HEK293 (cell line): Measurements from ENCODE around the gene PPP4R1.

ENCODE experiments used
- HOXA7 ChIP-seq: sonication (generic); formaldehyde crosslinking; IDR thresholded peaks from 2 replicates; pipeline ENCODE4 v1.8.1; 2022; ENCODE audit warnings: missing genetic modification reagents, borderline replicate concordance
- OVOL3 ChIP-seq: fragments of 450-650 bp; formaldehyde crosslinking; IDR thresholded peaks from 2 replicates; pipeline ENCODE4 v1.5.1; 2016; ENCODE audit warnings: missing biosample characterization, missing genetic modification characterization
- SETDB1 ChIP-seq: IDR thresholded peaks from one replicate; pipeline ENCODE4 v1.6.1; 2017; ENCODE audit warnings: mild to moderate bottlenecking, low read length, moderate library complexity, mixed read lengths; ENCODE audit not compliant: insufficient read length
- YY1 ChIP-seq: fragments of 450-650 bp; formaldehyde crosslinking; IDR thresholded peaks from 2 replicates; pipeline ENCODE4 v1.5.1; 2018; ENCODE audit warnings: missing biosample characterization, missing genetic modification characterization
- ZBTB1 ChIP-seq: fragments of 450-650 bp; formaldehyde crosslinking; IDR thresholded peaks from 2 replicates; pipeline ENCODE4 v1.5.1; 2016; ENCODE audit warnings: missing biosample characterization, missing genetic modification characterization
- ZFP3 ChIP-seq: fragments of 450-650 bp; formaldehyde crosslinking; IDR thresholded peaks from 2 replicates; pipeline ENCODE4 v1.5.1; 2016; ENCODE audit warnings: low read depth, missing biosample characterization, missing genetic modification characterization
- ZNF2 ChIP-seq: fragments of 450-650 bp; formaldehyde crosslinking; IDR thresholded peaks from 2 replicates; pipeline ENCODE4 v1.5.1; 2016; ENCODE audit warnings: missing biosample characterization, missing genetic modification characterization
- ZNF529 ChIP-seq: fragments of 450-650 bp; formaldehyde crosslinking; IDR thresholded peaks from 2 replicates; pipeline ENCODE4 v1.5.1; 2017; ENCODE audit warnings: missing genetic modification characterization, missing biosample characterization; ENCODE audit not compliant: insufficient replicate concordance
- TF ChIP-seq, protein P1 (sequence below): fragments of 450-650 bp; formaldehyde crosslinking; IDR thresholded peaks from 2 replicates; pipeline ENCODE4 v1.5.1; 2016; ENCODE audit warnings: missing biosample characterization, missing genetic modification characterization
- TF ChIP-seq, protein P2 (sequence below): fragments of 450-650 bp; formaldehyde crosslinking; IDR thresholded peaks from 2 replicates; pipeline ENCODE4 v1.5.1; 2016; ENCODE audit warnings: missing biosample characterization, missing genetic modification characterization
- TF ChIP-seq, protein P3 (sequence below): fragments of 450-650 bp; formaldehyde crosslinking; IDR thresholded peaks from 2 replicates; pipeline ENCODE4 v1.5.1; 2016; ENCODE audit warnings: missing biosample characterization, missing genetic modification characterization

DNA sequence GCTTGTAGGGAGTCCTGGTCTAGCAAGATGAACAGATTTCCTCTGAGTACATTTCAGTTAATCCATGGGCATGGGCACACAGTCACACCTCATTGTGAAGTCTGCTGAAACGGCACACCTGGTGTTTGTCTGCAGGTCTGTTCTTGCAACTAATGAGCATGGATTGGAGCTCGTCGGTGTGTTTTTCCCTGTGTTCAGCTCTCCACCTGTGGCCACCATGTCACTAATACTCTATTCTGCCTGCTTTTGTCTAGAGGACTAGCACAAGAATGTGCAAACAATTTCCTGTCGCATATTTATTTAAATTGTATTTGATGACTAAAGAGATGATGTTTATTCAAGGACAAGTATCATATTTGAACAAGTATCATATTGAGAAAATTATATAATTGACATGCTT, 24.5 kb upstream of the PPP4R1 start:
- TF ChIP-seq ZNF529 (tag by site-specific recombination) (no peak), YY1 (tag by site-specific recombination) (no peak), HOXA7 (CRISPR knock-in tag) (no peak), ZFP3 (tag by site-specific recombination) (no peak), SETDB1 (no peak), OVOL3 (no peak), ZNF2 (tag by site-specific recombination) (no peak), ZBTB1 (no peak)
- TF ChIP-seq, protein P1, sequence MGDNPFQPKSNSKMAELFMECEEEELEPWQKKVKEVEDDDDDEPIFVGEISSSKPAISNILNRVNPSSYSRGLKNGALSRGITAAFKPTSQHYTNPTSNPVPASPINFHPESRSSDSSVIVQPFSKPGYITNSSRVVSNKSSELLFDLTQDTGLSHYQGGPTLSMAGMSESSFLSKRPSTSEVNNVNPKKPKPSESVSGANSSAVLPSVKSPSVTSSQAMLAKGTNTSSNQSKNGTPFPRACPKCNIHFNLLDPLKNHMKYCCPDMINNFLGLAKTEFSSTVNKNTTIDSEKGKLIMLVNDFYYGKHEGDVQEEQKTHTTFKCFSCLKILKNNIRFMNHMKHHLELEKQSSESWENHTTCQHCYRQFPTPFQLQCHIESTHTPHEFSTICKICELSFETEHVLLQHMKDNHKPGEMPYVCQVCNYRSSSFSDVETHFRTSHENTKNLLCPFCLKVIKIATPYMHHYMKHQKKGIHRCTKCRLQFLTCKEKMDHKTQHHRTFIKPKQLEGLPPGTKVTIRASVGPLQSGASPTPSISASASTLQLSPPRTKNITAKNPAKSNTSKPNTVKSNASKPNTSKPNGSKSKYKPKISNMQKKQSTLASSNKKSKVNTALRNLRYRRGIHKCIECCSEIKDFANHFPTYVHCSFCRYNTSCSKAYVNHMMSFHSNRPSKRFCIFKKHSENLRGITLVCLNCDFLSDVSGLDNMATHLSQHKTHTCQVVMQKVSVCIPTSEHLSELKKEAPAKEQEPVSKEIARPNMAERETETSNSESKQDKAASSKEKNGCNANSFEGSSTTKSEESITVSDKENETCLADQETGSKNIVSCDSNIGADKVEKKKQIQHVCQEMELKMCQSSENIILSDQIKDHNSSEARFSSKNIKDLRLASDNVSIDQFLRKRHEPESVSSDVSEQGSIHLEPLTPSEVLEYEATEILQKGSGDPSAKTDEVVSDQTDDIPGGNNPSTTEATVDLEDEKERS (tag by site-specific recombination): no peak
- TF ChIP-seq, protein P2, sequence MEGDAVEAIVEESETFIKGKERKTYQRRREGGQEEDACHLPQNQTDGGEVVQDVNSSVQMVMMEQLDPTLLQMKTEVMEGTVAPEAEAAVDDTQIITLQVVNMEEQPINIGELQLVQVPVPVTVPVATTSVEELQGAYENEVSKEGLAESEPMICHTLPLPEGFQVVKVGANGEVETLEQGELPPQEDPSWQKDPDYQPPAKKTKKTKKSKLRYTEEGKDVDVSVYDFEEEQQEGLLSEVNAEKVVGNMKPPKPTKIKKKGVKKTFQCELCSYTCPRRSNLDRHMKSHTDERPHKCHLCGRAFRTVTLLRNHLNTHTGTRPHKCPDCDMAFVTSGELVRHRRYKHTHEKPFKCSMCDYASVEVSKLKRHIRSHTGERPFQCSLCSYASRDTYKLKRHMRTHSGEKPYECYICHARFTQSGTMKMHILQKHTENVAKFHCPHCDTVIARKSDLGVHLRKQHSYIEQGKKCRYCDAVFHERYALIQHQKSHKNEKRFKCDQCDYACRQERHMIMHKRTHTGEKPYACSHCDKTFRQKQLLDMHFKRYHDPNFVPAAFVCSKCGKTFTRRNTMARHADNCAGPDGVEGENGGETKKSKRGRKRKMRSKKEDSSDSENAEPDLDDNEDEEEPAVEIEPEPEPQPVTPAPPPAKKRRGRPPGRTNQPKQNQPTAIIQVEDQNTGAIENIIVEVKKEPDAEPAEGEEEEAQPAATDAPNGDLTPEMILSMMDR: no peak
- TF ChIP-seq, protein P3, sequence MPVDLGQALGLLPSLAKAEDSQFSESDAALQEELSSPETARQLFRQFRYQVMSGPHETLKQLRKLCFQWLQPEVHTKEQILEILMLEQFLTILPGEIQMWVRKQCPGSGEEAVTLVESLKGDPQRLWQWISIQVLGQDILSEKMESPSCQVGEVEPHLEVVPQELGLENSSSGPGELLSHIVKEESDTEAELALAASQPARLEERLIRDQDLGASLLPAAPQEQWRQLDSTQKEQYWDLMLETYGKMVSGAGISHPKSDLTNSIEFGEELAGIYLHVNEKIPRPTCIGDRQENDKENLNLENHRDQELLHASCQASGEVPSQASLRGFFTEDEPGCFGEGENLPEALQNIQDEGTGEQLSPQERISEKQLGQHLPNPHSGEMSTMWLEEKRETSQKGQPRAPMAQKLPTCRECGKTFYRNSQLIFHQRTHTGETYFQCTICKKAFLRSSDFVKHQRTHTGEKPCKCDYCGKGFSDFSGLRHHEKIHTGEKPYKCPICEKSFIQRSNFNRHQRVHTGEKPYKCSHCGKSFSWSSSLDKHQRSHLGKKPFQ (tag by site-specific recombination): no peak
